NOMO-1 (cell line): ENCODE data around the gene ENTPD6.

Experiments used
- DNase-seq, 2 experiments: peaks; one replicate each; lab custom pipeline; 2025; ENCODE audit not compliant: unreplicated experiment in 2 of 2; lab: John Stamatoyannopoulos, UW

ENTPD6 gene

DNA sequence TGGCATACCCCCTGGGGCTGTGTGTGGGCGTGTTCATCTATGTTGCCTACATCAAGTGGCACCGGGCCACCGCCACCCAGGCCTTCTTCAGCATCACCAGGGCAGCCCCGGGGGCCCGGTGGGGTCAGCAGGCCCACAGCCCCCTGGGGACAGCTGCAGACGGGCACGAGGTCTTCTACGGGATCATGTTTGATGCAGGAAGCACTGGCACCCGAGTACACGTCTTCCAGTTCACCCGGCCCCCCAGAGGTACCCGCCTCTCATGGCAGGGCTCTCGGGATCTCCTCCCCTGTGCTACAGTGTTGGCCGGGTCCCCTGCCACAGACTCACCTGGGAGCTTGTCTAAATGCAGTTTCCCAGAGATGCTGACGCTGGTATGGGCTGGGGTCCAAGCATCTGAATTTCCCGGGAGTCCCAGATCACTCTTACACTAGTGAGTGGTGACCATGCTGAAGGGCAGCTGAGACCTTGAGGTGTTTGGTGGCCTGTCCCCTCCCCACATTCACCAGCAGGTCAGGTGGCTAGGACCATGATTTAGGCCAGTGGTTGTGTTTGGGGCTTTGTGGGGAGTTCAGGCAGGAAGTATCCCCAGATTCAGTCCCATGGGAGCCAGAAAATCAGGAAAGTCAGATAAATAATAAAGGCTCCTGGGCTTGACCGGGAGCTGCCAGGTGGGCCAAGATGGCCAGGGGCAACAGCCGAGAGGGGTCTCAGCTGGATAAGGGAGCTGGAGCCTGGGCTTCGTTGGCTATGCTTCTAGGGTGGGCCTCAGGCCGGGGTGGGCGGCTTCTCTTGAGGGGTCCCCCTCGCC is 11.8 kb downstream of the ENTPD6 start:
- DNase-seq = no peak

DNA sequence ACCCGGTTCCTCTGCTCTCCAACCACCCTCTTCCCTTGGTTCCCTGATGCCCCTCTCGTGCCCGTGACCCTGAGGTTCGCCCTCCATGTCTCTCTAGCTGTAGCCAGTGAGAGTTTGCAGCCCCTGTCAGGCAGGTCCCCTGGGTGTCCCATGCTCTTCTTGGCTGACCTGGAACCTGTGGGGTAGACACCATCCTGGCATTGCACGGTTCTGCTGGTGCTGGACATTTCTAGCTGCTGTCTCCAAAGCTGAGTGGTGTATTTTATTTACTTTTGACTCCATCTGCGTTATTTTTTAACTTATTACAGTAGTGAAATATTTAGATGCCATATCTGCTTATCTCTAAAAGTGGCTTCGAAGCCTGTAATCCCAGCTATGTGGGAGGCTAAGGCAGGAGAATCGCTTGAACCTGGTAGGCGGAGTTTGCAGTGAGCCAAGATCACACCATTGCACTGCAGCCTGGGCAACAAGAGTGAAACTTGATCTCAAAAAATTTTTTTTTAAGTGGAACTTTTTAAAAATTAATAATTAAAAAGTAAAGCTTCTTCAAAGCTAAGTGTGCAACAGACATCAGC is 12.5 kb downstream of the ENTPD6 start:
- DNase-seq = no peak

DNA sequence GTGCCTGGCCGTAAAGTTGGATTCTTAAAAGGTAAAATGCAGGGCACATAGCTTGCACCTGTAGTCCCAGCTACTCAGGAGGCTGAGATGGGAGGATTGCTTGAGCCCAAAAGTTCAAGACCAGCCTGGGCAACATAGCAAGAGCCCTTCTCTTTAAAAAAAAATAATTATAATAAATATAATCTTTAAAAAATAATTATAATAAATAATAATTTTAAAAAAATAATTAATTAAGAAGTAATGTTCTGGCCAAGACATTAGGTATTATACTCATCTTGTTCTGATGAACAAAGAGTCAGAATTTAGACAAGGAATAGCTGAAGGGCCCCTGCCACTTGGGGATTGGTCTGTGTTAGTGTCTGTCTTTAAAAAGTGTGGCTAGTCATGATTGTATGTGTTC is 13.9 kb downstream of the ENTPD6 start:
- no peak for DNase-seq

DNA sequence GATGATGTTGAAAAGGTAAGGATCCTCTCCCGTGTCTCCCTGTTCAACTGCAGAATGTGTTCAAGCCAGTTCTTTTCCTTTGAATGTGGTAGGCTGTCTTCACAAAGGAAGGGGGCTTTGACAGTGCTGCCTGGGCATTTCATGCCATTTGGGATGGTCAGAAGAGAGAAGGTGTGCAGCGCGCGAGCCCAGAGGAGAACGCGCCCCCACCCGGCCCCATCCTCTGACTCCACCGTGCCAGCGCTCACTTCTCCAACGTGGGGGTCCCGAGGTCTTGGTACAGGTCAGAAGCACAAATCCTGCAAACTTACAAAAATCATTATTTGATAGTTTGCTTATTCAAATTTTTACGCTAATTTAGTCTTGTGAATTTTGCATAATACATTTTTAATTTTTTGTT is 14.4 kb downstream of the ENTPD6 start:
- DNase-seq = no peak

DNA sequence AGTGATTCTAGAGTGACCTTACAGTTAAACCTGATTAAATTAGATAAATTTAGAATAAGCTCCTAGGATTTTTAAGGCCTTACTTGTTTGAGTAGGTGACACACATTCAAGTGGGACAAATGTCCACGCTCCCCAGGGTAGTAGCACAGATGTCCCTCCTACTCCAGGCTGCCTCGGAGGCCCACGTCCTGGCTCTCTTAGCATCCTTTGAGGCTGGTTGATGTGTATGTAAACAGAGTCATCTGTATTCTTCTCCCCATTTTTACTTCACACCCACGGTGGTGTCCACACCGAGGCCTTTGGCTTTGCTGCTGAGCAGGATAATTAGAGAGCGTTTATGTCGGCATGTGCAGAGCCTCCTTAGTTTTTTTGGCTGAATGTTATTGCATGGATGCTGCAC is 15.8 kb downstream of the ENTPD6 start:
- DNase-seq = no peak

DNA sequence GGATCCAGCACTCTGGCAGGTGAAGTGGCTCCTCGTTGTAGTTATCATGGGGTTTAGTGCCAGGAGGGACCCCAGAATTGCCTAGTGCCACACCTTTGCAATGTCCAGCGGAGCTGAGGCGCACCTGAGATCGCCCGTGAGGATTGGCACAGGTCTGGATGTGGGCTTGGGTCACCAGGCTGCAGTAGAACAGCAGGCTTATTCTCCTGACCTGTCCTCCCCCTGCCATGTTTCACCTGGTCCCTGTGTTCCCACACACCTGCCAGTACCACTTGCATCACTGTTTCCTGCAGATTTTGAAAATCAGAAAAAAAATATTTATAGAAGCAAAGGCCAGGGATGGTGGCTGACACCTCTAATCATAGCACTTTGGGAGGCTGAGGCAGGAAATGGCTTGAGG is 16.7 kb downstream of the ENTPD6 start:
- DNase-seq = no peak

DNA sequence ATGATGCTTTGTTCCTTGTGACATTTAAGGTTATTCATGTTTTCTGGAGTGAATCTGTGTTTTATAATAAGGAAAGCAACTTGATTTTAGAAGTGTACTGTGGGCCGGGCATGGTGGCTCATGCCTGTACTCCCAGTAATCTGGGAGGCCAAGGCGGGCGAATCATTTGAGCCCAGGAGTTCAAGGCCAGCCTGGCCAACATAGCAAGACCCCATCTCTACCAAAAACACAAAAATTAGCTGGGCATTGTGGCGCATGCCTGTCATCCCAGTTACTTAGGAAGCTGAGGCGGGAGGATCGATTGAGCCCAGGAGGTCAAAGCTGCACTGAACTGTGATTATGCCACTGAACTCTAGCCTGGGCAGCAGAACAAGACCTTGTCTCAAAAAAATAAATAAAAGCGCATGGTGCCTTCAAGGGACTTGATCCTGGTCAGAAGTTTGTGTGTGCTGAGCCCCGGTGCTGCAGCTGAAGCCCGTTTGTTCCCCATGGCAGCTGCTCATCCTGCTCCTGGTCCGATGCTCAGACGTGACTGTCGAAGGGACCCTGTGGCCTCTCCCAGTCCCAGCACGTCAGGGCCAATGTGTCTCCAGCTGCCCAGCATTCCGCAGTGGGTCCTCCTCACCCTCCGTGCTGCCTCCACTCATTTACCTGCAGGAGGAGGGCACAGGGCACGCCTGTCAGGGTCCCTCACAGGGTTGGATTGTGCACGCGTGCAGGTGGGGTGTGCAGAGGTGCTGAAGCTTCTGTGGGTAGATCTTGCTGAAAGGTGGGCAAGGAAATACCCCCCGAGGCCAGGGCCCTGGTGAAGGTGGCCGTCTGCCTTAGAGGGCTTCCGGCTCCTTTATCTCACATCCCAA is 18.3 kb downstream of the ENTPD6 start:
- no peak for DNase-seq

DNA sequence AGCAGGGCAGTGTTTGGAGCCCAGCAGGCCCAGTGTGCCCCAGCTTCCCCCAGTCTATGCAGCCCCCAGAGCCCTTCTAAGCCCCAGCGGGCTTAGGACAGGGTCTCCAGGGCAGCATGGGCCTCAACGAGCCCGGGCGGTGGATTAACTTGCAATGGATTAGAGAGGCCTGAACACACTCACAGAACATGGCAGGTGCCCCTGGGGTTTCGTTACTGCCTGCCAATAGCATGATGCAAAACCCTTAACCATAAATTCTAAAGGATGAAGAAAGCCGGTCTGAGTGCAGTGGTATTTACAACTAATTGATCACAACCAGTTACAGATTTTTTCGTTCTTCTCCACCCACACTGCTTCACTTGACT is 18.9 kb downstream of the ENTPD6 start:
- no peak for DNase-seq

DNA sequence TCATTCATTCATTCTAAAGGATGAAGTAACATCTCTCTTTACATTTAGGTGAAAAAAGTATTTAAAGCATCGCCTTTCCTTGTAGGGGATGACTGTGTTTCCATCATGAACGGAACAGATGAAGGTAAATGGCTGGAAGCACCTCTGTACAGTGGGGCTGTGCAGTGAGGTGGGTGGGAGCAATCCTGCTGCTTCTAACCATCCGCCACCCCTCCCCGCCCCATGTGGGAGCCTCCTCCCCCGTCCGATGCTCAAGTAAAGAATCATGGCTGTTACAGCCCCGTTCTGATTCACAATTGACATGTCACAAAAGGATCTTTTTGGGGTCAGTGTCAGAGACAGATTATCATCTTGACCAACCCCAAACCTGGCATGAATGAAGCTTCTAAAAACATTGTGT is 19.3 kb downstream of the ENTPD6 start:
- no peak for DNase-seq

DNA sequence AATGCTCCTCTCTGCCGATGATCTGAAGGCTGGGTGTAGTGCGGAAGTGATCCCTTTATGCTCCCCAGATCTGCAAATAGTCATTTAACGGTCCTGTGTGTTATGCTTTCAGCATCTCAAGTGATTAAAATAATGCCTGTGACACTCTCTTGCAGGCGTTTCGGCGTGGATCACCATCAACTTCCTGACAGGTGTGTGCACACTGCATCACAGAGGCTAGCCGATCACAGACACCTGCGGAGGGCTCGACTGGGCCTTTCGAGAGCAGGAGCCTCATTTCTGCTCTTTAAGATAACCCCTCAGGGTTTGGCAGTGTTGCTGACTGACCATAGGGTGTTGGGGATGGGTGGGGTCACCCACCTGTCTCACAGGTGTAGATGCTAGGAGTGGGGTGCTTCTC is 20.0 kb downstream of the ENTPD6 start:
- DNase-seq = no peak

DNA sequence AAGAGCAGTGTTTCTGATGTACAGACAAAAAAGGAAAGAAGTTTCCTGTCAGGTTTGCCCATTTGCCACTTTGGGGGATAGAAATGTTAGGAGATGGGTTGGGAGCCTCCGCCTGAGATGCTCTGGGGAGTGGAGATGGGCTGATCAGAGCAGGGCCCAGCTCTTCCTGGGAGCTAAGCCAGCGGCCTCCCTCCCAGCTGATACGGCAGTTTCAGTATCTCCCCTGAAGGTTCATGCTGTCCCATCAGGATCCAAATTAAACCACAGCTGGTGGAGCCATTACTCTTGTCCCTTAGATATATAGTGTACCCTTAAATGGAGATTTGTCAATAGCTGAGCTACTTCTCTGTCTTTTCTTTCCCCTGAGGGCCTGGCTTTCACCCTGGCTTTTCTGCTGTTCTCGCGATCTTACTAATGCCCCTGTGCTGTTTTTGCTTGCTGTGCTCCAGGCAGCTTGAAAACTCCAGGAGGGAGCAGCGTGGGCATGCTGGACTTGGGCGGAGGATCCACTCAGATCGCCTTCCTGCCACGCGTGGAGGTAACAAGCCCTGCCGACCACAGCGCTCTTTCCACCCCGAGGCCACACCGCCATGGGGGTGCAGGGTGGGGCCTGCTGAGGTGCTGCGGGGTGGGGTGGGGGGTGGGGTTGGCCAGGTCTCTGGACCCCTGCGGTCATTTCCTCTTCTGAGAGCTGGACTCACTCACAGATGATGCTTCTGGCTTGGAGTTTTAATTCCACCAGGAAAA is 20.9 kb downstream of the ENTPD6 start:
- no peak for DNase-seq

DNA sequence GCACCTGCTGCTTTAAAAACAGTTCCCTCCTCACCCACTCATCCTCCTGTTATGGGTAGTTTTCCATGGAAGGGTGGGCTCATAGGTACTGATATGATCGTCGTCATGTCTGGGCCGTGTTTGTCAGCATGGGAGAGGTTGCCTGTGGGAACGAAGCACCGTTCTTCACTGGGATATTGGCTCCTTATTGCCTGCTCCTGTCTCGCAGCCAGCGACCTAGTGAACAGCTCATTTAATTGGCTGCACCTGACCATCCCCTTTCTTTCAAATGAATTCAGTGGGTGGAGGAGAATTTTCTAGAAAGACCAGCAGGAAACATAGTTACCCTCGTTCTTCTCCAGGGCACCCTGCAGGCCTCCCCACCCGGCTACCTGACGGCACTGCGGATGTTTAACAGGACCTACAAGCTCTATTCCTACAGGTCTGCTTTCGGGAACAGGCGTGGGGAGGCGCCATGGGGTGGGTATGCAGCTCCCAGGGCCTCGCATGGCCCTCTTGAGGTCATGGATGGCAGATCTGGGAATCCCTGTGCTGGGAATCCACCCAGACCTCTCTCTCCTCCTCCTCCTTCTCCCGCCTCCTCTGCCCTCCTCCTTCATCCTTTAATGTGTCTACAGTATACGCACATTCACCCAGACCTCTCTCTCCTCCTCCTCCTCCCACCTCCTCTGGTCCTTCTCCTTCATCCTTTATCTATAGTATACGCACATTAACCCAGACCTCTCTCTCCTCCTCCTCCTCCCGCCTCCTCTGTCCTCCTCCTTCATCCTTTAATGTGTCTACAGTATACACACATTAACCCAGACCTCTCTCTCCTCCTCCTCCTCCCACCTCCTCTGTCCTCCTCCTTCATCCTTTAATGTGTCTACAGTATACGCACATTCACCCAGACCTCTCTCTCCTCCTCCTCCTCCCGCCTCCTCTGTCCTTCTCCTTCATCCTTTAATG is 21.9 kb downstream of the ENTPD6 start:
- no peak for DNase-seq

DNA sequence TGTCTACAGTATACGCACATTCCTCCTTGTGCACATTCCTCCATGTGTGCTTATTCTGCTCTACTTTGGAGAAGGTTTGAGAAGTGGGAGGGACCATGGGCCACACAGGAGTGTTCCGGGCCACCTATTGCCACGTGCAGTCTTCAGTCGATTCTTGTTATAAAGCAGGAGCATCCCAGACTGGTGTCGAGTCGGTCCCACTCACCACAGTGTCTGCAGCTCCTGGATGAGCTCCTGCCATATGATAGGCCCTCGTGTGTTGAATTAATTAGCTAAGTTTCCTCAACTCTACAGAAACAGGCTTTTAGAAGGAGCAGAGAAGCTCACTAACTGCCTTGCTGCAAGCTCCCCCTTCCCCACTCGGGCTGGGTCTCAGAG is 22.6 kb downstream of the ENTPD6 start:
- DNase-seq = no peak

DNA sequence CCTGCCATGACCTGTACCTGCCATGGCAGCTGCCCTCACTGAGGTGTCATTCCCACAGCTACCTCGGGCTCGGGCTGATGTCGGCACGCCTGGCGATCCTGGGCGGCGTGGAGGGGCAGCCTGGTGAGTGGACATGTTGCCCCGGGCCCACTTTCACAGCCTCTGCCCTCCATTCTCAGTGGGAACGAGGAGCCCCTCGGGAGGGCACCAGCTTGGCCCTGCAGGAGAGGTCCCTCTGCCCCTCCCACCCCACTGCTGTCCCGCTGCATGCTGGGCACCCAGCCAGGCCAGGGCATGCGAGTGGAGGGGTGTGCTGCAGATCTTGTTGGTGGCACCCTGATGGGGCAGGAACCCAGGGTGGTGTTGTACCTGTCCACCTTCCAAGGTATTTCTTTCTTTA is 23.0 kb downstream of the ENTPD6 start:
- DNase-seq = no peak

DNA sequence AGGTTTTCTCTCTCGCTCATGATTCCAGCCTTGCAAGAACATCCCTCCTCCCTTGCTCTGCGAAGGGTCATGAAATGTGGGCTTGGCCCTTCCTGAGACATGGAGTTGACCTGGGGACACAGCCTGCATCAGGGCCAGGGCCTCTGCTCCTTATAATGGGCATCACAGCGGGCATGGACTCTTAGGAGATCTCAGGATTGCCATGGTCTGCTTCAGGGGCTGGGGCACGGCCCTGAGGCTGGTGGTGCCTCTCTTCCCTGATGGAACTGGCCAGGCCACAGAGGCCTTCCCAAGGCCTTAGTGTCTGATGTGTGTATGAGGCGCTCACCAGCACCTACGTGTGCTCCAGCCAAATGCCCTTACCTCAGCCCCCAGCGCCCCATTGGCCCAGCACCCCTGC is 23.9 kb downstream of the ENTPD6 start:
- DNase-seq = no peak

DNA sequence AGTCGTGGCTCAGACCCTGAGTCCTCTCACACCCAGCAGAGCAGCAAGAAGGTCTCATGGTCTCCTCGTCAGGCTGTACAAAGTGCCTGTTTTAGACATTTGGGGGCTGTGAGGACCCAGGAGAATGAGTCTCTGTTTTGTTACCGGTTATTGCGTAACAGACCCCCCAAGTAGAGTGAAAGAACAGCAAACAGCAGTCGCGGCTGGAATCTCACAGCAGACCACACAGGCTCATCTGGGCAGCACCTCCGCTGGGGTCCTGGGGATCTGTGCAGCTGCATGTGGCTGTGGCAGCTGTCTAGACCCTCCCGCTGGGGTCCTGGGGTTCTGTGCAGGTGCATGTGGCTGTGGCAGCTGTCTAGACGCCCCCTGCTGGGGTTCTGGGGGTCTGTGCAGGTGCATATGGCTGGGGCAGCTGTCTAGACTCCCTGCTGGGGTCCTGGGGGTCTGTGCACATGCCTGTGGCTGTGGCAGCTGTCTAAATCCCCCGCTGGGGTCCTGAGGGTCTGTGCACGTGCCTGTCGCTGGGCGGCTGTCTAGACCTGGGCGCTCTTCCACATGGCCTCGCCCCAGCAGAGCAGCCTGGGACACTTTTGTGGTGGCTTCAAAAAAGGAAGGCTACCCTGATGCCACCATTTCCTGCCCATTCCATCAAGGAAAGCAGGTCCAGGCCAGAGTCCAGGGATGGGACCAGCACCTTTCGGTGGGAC is 24.7 kb downstream of the ENTPD6 start:
- no peak for DNase-seq

DNA sequence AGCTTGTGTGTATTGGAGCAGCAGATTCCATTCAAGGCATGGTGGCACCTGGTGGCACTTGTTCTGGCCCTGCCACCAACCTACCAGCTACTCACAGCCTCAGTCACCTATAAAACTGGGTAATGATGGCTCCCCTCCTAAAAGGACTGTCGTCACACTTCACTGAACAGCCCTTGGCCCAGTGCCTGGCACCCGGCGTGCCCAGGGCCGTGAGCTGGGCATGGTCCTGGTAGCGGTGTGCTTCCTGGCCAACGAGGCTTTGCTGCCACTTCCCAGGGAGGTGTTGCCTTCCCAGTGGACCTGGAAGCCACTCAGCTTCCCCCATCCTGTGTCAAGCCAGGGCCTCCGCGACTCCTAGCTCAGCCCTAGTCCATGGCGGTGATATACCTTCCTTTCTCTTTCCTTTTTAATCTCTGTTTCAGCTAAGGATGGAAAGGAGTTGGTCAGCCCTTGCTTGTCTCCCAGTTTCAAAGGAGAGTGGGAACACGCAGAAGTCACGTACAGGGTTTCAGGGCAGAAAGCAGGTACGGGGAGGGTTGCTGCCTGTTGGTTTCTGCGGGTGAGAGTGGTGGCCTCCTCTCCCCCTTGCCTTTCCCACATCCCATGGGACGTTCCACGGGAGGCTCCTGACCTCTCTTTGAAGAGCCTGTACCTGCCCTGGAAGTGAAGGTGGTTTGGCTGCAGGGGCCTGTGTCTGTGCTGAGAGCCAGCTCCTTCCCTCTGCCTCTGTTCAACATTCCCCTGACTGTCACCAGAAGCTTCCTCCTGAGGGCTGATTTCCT is 25.5 kb downstream of the ENTPD6 start:
- no peak for DNase-seq

DNA sequence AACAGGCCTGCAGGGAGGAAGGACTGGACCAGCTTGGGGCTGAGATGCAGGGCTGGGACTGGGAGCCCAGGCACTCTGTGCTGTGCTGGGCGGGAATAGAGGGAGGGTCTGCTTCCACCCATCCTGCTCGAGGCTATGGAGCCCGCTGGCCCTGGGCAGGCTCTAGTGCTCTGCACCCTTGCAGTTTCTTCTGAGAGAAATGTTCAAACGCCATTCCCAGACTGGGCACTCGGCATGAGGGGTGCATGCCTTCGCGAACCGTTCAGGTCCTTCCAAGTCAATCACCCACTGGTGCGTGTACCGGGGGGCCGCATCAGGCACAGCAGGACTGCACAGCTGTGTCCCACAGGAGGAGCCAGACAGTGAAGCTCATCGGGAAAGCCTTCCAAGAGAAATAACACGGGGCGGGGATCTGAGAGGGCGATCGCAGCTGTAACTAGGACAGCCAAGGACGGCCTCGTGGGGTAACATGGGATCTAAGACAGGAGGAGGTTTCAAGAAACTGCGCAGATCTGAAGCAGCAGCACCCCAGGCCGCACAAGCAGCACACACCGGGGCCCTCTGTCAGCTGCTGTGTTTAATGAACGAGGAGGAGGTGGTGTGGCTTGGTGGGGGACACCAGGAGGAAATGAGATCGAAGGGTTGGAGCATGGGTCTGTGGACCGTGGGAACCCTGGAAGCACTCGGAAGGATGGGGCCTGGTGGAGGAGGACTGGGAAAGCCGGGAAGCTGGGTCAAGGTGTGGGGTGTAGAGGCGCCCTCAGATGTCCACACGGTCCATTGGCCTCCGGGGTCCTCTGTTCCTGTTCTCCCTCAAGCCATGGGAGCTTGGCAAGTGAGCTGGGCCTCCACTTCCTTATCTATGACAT is 26.3 kb downstream of the ENTPD6 start:
- no peak for DNase-seq
